HG02571 (cell line): ENCODE measurements around the gene ARHGEF7.

ENCODE experiments used
- ATAC-seq: cut with Tn5 transposase; IDR thresholded peaks from one replicate; pipeline ENCODE4 v1.9.1; 2021; ENCODE audit warnings: mild to moderate bottlenecking, moderate library complexity; ENCODE audit not compliant: unreplicated experiment

The ARHGEF7 gene

DNA sequence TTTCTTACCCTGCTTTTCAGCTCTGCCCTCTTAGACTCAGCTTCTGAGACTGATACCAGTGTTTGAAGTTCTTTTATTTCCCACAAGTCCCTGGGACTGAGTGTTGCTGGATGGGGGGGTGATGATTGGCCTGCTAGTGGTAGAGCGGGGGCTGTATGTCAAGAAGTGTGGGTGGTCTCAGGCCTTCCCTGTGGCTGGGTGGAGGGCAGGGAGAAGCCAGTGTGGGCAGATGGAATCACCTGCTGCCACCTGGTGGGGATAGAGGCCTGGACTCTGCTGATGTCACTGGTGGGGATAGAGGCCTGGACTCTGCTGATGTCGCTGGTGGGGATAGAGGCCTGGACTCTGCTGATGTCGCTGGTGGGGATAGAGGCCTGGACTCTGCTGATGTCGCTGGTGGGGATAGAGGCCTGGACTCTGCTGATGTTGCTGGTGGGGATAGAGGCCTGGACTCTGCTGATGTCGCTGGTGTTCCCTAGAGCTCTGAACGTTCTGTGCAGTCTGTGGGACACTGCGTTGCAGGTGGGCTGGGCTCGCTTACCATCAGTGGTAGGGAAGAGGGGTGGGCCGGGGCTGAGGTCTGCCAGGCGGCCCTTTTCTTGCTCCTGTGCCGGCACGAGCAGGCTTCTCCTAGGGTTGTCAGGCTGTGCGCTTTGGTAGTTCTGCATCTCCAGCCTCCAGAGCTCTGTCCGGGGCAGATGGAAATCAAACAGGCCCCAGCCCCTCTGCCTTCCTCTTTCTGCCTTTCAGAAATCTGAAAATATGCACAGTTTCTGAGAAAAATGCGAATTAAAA is 101.3 kb downstream of the ARHGEF7 start:
- ATAC-seq: no peak

- ATAC-seq: no peak
Measured at GRCh38 chr13:111217641-111218040, 102.5 kb downstream of the ARHGEF7 start.

DNA sequence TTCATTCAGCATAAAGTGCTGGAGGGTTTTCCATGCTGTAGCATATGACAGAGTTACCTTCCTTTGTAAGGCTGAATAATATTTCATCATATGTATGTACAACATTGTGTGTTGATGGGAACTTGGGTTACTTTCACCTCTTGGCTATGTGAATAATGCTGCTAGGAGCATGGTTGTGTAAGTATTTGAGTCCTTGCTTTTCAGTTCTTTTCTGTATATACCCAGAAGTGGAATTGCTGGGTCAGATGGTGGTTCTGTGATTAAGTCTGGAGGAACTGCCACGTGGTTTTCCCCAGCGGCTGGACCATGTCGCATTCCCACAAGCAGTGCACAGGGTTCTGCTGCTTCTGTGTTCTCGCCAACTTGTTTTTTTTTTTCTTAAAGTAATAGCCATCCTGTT is 104.2 kb downstream of the ARHGEF7 start:
- no peak for ATAC-seq

GRCh38 chr13:111219950-111220349 is 104.8 kb downstream of the ARHGEF7 start:
- no peak for ATAC-seq

DNA sequence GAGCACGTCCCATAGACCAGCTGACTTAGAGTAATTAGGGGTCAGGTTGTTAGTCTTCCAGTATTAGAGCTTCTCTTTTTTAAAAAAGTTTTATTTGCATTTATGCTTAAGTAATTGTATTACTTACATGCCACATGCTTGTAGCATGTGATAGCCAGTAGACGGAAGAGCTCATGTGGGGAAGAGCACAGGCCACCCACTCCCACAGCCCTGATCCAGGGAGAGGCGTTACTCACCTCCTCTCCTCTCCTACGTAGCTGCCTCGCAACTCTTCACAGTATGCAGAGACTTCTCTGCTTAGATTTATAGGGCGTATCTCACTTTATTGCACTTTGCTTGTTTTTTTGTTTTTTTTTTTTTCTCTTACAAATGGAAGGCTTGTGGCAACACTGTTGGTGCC is 110.1 kb downstream of the ARHGEF7 start:
- ATAC-seq: no peak

DNA sequence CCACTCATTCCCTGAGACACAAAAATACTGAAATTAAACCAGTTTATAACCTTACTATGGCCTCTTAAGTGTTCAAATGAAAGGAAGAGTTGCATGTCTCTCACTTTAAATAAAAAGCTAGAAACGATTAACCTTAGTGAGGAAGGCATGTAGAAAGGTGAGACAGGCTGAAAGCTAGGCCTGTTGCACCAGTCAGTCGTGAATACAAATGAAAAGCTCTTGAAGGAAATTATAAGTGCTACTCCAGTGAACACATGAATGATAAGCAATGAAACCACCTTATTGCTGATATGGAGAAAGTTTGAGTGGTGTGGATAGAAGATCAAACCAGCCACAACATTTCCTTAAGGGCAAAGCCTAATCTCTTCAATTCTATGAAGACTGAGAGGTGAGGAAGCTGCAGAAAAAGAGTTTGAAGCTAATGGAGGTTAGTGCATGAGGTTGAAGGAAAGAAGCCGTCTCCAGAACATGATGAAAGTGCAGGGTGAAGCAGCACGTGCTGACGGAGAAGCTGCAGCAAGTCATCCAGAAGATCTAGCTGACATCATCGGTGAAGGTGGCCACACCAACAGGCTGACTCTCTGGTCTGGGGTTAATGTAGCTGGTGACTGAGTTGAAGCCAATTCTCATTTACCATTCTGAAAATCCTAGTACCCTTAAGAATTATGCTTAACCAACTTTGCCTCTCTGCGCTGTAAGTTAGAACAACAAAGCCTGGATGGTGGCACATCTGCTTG is 110.9 kb downstream of the ARHGEF7 start:
- ATAC-seq: no peak

DNA sequence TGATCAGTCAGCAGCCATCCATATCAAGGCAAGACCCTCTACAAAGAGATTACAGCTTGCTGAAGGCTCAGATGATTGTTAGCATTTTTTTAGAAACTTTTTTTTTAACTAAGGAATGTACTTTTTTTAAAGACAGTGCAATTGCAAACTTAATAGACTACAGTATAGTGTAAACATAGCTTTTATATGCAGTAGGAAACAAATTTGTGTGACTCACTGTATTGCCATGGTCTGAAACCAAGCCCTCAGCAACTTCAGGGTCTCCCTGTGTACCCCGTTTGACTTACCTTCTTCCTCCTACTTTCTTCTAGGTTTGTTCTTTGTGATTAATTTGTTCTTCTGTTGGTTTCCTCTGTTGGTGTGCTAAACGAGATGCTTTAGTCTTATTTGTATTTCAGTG is 112.3 kb downstream of the ARHGEF7 start:
- no peak for ATAC-seq

DNA sequence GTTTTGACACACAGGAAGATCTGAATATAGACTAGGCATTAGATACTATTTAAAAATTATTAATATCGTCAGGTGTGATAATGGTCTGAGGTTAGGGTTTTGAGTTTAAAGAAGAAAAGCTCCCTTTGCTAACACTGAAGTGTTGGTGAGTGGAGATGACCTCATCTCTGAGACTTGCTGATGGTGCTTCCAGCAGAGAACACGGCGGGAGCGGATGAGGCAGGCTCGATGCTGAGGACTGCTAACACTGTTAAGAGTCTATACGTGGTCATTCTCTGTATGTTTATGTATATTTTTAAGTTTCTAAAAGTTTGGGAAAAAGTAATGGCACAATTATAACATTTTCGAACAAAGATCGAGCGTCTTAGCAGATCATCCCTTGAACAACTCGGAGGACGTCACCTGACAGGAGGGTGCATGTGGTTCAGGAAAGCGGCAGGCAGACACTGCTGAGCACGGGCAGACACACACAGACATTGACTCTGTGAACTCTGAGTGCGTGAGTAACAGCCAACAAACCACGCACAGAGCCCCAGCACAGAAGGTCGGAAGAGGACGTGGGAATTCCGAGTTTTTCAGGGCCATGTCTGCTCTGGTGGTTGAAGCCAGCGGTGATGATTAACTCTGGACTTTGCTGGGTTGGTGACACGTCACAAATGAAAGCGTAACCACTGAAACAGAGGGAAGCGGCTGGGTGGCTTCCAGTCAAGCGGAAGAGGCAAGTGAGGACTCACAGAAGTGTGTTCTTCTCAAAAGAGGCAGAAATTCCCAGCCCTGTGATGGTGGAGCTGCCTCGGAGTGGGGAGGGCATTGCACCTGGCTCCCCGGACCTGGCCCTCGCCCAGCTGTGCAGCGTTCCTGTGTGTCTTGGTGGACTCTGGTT is 113.4 kb downstream of the ARHGEF7 start:
- ATAC-seq: no peak

DNA sequence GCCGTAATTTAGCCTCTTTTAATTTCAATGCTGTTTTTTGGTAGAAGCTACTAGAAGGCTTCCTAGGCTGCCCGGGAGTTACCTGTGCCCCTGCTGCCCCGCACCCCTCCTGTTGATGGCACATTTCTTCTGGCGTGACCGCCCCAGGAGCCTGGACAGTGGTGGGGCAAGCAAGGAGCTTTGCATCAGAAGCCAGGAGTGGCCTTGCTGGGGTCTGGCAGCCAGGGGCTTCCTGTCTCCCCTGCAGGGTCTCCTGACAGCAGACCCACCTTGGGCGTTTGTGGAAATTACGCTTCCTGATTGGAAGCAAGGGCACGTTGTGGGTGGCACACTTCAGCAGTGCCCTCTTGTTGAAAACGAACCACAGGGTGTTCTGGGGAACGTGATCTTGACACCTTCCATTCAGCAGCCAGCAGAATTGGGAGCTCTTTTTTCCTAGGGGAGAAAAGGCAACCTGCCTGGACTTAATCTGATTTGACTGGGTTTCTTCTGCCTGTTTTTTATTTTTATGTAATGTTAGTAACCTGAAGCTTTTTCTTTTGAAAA is 115.3 kb downstream of the ARHGEF7 start:
- no peak for ATAC-seq

- no peak for ATAC-seq
Measured at GRCh38 chr13:111232191-111232590, 117.1 kb downstream of the ARHGEF7 start.

DNA sequence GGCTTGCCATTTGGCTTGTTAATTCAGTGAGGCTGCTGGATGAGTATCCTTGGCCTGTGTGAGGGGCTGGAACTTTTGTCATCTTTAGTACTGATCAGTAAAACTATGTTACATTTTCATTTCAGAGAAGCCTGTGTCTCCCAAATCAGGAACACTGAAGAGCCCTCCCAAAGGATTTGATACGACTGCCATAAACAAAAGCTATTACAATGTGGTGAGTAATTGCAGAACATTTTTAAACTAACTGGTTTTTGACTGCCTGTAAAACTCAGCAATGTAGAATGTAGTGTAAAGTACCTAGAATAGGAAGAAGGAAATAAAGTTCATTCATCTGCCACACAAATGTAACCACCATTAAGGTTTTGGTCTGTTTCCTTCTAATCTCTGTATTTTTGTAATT is 118.0 kb downstream of the ARHGEF7 start:
- ATAC-seq: no peak

DNA sequence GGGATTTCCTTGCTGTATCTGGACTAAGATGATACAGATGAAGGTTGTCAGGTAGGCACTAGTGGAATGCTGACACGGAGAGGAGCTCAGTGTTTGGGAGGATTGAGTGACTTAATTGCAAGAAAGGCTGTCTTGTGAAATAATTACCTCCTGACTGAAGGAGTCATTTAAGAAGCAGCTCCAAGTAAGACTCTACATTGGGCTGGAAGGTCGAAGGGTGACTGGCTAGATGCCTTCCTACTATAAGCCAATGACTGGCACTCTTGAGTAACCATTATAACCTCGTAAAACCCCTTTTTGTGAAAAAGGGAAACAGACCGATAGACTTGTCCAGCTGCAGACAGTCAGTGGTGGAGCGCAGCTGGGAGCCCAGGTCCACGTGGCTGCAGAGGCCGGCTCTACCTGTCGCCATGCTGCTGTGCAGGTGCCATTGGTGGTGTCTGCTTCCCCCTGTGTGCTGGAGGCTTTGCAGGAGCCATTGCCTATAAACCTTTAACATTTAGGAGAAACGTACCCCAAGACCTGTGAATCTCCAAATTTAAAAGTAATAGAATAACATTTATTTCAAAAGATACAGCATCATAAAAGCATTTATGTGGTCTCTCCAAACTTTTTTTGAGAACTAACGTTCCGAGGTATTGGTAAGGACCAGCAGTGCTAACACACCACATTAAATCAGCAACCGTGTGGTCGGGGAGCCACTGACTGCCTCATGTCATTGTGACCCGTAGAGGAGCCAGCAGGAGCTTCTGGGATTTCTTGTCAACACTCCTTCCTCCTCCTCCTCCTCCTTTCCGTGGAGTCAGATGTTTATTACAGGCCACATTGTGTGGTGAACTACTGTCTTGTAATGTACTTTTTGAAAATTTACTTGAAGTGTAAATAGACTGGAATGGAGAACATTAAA is 124.9 kb downstream of the ARHGEF7 start:
- no peak for ATAC-seq

DNA sequence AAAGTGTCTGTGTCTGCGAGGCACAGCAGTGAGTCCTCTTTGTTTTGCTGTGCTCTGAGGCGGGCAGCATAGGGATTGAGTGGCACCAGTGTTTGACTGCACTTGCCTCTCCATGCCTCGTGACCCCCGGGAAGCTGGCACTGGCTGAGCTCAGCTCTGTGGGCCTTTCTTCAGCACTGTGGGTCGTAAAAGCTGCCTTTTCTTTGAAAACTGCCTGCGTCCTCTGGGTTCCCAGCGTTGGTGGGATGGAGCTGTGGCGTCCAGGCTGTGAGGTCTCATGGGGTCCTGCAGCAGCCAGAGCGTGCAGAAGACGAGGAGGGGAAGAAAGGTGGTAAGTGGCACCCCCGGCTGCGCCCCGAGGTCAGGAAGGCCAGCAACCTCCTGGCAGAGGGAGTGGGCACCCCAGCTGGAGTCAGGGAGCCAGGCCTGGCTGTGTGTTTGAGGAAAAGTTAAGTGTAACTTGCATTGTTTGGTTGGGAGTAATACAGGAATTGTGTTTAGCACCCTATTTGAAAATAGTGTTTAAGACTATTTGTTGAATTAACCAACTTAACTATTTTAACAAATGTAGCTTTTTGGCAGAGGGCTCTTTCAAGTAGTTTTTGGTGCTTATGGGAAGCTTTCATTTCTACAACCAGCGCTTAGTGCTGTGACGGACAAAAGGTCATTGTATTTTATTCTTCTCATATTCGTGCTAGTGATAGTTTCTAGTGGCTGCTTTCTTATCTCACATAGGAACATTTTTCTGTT is 126.1 kb downstream of the ARHGEF7 start:
- no peak for ATAC-seq

DNA sequence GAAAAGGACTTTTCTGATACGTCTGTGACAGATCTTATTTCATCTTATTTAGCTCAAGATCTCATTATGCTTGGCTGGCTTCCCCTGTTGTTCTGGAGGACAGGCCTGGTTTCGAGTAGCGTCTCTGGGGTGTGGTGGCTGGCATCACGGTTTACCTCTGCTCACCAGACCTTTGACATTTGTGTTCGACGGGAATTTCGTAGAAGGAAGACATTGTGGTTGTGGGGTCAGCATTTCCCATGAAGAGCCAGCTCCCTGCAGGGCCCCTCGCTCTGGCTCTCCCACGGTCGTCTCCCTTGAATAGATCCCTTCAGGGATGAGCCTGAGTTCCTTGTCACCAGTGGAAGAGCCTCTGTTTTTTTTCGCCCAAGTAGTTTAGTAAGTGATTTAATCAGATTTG is 126.8 kb downstream of the ARHGEF7 start:
- ATAC-seq: no peak

DNA sequence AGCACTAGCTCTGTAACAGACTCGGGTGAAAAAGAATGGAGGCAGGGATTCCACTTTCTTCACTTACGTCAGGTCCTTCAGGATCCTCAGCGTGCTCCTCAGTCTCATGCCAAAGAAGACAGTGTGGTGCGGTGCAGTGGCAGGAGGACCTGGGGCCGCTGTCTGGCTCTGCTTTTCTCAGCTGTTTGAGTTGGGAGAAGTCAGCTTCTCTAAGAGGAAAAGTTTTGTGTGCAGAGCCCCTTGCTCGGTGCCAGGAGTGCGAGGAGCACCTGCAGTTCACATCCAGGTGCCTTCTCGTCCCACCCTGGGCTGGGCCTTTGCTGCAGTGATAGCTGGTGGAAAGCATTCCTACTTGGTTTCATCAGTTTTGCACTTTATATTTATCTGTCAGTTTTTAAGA is 127.5 kb downstream of the ARHGEF7 start:
- no peak for ATAC-seq

DNA sequence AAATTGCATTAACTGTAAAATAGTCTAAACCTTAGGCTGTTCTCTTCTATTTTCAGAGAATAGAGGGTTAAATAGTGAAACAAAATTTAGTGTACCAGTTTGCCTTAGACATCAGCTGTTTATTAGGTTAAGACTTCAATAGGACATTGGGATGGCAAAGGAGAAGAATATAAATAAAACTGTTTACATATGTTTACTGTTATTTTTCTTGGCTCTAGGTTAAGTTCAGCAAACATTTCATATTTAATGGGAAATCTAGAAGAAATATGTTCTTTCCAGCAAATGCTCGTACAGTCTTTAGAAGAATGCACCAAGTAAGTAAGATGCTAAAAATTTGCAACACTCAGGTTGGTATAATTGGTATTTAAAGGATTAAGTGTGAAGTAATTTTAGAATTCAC is 128.9 kb downstream of the ARHGEF7 start:
- no peak for ATAC-seq

GRCh38 chr13:111245576-111246384 is 130.7 kb downstream of the ARHGEF7 start:
- ATAC-seq: no peak

DNA sequence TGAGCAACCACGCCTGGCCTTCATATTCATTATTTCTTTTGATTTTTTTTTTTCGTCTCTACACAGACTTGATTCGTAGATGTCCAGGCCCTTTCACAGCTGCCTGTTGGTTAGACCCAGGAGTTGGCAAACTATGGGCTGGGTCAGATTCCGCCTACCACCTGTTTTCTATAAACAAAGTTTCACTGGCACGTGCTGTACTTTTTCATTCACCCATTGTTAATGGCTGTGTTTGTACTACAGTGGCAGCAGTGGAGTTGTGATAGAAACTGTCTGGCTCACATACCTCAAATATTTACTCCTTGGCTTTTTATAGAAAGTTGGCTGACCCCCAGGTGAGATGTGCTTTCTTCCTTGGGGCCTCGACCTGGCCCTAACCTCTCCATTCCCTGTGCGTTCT is 132.4 kb downstream of the ARHGEF7 start:
- ATAC-seq: no peak

DNA sequence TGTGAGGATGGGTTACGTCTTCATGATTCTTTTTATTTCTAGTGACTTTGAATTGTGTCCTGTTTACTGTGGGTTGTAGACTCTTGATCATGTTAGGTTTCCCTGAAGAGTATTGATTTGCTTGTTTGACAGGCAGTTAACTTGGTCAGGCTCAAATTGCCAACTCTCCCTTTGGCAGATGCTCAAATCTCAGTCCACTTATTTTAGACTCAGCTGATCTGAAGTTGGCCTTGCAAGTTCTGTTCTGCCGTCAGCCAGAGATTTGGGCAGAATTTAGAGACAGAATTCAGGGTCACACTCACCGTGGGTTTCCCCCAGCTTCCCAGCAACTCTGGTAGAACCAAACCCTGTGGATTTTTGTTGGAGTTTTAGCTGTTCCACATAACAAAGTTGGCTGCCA is 133.7 kb downstream of the ARHGEF7 start:
- no peak for ATAC-seq
